Testis (tissue), 2 donors: ENCODE data around the gene GRHPR.

Experiments used
- POLR2A ChIP-seq: fragments of 450-650 bp; IDR thresholded peaks from one replicate; pipeline ENCODE4 v1.6.1; 2017; ENCODE audit warnings: antibody characterized with exemption, mild to moderate bottlenecking, moderate library complexity
- TF ChIP-seq, protein P1 (sequence below), 3 experiments: fragments of 450-650 bp in 2 of 3; fragments of 200-600 bp in 1 of 3; sonication (generic) in 1 of 3; IDR thresholded peaks; one replicate each; pipeline ENCODE4 v1.5.1; 2016 to 2019; ENCODE audit warnings: antibody characterized with exemption in 3 of 3, mild to moderate bottlenecking in 2 of 3, moderate library complexity in 1 of 3

DNA sequence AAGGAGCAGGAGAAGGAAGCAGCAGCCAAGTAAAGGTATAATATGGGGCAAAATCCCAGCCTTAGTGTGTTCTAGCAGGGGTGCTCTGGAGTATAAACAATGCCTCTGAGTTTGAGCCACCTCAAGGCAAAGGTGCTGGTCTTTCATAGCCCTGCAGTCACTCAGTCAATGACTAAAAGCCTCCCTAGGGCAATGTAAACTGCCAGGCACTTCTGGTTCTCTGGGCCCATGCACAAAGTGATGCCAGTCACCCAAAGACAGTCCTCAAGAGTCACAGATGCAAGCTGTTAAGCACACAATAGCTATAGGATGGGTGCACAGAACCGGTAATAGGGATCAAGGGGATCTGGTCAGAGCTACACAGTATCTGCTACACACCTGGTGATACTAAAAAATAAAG, 30.1 kb downstream of the GRHPR start:
- TF ChIP-seq, protein P1, sequence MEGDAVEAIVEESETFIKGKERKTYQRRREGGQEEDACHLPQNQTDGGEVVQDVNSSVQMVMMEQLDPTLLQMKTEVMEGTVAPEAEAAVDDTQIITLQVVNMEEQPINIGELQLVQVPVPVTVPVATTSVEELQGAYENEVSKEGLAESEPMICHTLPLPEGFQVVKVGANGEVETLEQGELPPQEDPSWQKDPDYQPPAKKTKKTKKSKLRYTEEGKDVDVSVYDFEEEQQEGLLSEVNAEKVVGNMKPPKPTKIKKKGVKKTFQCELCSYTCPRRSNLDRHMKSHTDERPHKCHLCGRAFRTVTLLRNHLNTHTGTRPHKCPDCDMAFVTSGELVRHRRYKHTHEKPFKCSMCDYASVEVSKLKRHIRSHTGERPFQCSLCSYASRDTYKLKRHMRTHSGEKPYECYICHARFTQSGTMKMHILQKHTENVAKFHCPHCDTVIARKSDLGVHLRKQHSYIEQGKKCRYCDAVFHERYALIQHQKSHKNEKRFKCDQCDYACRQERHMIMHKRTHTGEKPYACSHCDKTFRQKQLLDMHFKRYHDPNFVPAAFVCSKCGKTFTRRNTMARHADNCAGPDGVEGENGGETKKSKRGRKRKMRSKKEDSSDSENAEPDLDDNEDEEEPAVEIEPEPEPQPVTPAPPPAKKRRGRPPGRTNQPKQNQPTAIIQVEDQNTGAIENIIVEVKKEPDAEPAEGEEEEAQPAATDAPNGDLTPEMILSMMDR (IDR thresholded peaks at IDR 0.05) = no peak
- TF ChIP-seq POLR2A = no peak
